Peyer's patch (tissue), 4 donors: ENCODE data around the gene PTPN13. TPM values are rescaled to one million over a fixed set of nuclear protein-coding genes. Genes with fewer than 3 reads are reported as not detected.

ENCODE experiments used
- DNase-seq, 3 donors: peaks; one replicate each; pipeline ENCODE4 v3.0.0-alpha.2; 2017 to 2019
- H3K27ac ChIP-seq, 4 donors: fragments of 200-600 bp; sonication (generic); one replicate each; pipeline ENCODE4 v1.5.1; 2016 to 2019
- H3K27me3 ChIP-seq, 2 donors: fragments of 200-600 bp; sonication (generic); one replicate each; pipeline ENCODE4 v1.5.1; 2019
- H3K36me3 ChIP-seq, 3 donors: fragments of 200-600 bp; sonication (generic); one replicate each; pipeline ENCODE4 v1.5.1; 2016 to 2019
- H3K4me1 ChIP-seq, 4 donors: fragments of 200-600 bp; sonication (generic); one replicate each; pipeline ENCODE4 v1.5.1; 2016 to 2019
- H3K4me3 ChIP-seq, 4 donors: fragments of 200-600 bp; sonication (generic); 1 replicate in 3 of 4; 2 replicates in 1 of 4; pipeline ENCODE4 v1.5.1; 2016 to 2019; ENCODE audit warnings: mild to moderate bottlenecking in 1 of 4
- H3K9me3 ChIP-seq, 4 donors: fragments of 200-600 bp; sonication (generic); one replicate each; pipeline ENCODE4 v1.5.1; 2016 to 2019; ENCODE audit warnings: mild to moderate bottlenecking in 1 of 4
- CTCF ChIP-seq, 6 experiments: fragments of 450-650 bp in 4 of 6; fragments of 200-600 bp in 2 of 6; sonication (generic) in 1 of 6; IDR thresholded peaks; one replicate each; pipeline ENCODE4 v1.5.1; 2017 to 2019; ENCODE audit warnings: antibody characterized with exemption in 6 of 6, mild to moderate bottlenecking in 3 of 6, moderate library complexity in 1 of 6
- POLR2A ChIP-seq, 2 donors: fragments of 450-650 bp; IDR thresholded peaks; one replicate each; pipeline ENCODE4 v1.5.1; 2017; ENCODE audit warnings: antibody characterized with exemption in 2 of 2, mild to moderate bottlenecking in 2 of 2, moderate library complexity in 2 of 2
- total RNA-seq, 4 donors: library from RNA; depleted of rRNA; stranded (reverse); fragments of >200 nt; gene quantifications; one replicate each; pipeline ENCODE4 v1.1.0, GENCODE V29; 2016

PTPN13 gene
- total RNA-seq, 4 donors from 2014 or later: 2.9 to 14.9 (median 8.3) TPM

GRCh38 chr4:86619656-86620055 lies 25.5 kb downstream of the PTPN13 start:
- no peaks in the 10 kb centered on the region for H3K36me3 ChIP-seq
- H3K9me3 ChIP-seq: no peaks in the 10 kb centered on the region
- DNase-seq: no peak
- no peak overlapping the region for H3K27ac ChIP-seq
- H3K4me3 ChIP-seq: no peak overlapping the region
- no peaks in the 10 kb centered on the region for H3K4me1 ChIP-seq
- H3K27me3 ChIP-seq: no peaks in the 10 kb centered on the region
- TF ChIP-seq POLR2A (IDR thresholded peaks at IDR 0.05): no peak
- TF ChIP-seq CTCF (IDR thresholded peaks at IDR 0.05): no peak

- TF ChIP-seq CTCF (IDR thresholded peaks at IDR 0.05) (no peak), POLR2A (IDR thresholded peaks at IDR 0.05) (no peak)
- H3K4me1 ChIP-seq: no peaks in the 10 kb centered on the region
- no peak for DNase-seq
- no peak overlapping the region for H3K27ac ChIP-seq
- H3K9me3 ChIP-seq: no peaks in the 10 kb centered on the region
- no peaks in the 10 kb centered on the region for H3K27me3 ChIP-seq
- no peaks in the 10 kb centered on the region for H3K36me3 ChIP-seq
- no peak overlapping the region for H3K4me3 ChIP-seq
Observed at GRCh38 chr4:86621435-86621834, 27.3 kb downstream of the PTPN13 start.

- TF ChIP-seq CTCF (IDR thresholded peaks at IDR 0.05): no peak
- TF ChIP-seq POLR2A (IDR thresholded peaks at IDR 0.05): no peak
- H3K9me3 ChIP-seq: no peaks in the 10 kb centered on the region
- H3K27ac ChIP-seq: no peak overlapping the region
- H3K4me3 ChIP-seq: no peak overlapping the region
- H3K4me1 ChIP-seq: no peaks in the 10 kb centered on the region
- H3K27me3 ChIP-seq: no peaks in the 10 kb centered on the region
- H3K36me3 ChIP-seq: no peaks in the 10 kb centered on the region
- no peak for DNase-seq
Observed at GRCh38 chr4:86626066-86626465, 32.0 kb downstream of the PTPN13 start.

- no peak for DNase-seq
- Histone ChIP-seq H3K4me1 (no peaks in the 10 kb centered on the region), H3K4me3 (no peak overlapping the region), H3K36me3 (no peaks in the 10 kb centered on the region), H3K27me3 (no peaks in the 10 kb centered on the region), H3K27ac (no peak overlapping the region), H3K9me3 (no peaks in the 10 kb centered on the region)
- TF ChIP-seq POLR2A (IDR thresholded peaks at IDR 0.05) (no peak), CTCF (IDR thresholded peaks at IDR 0.05) (no peak)
Observed at GRCh38 chr4:86627462-86628135, 33.5 kb downstream of the PTPN13 start.

- no peak for DNase-seq
- Histone ChIP-seq H3K4me1 (no peaks in the 10 kb centered on the region), H3K27me3 (no peaks in the 10 kb centered on the region), H3K4me3 (no peak overlapping the region), H3K27ac (no peak overlapping the region), H3K36me3 (no peaks in the 10 kb centered on the region), H3K9me3 (no peaks in the 10 kb centered on the region)
- TF ChIP-seq CTCF (IDR thresholded peaks at IDR 0.05) (no peak), POLR2A (IDR thresholded peaks at IDR 0.05) (no peak)
Observed at GRCh38 chr4:86630629-86631028, 36.5 kb downstream of the PTPN13 start.

GRCh38 chr4:86631166-86631565 lies 37.1 kb downstream of the PTPN13 start:
- Histone ChIP-seq H3K27me3 (no peaks in the 10 kb centered on the region), H3K4me1 (no peaks in the 10 kb centered on the region), H3K36me3 (no peaks in the 10 kb centered on the region), H3K27ac (no peak overlapping the region), H3K4me3 (no peak overlapping the region), H3K9me3 (no peaks in the 10 kb centered on the region)
- TF ChIP-seq POLR2A (IDR thresholded peaks at IDR 0.05): no peak
- no peak for TF ChIP-seq CTCF (IDR thresholded peaks at IDR 0.05)
- no peak for DNase-seq
